MCF 10A (cell line): Measurements from ENCODE around the gene CNTN2. TPM values are rescaled to one million over a fixed set of nuclear protein-coding genes. Genes with fewer than 3 reads are reported as not detected.

ENCODE experiments used
- BruUV-seq: library from RNA; stranded (reverse); fragments of 400-500 nt; replicated peaks from 2 replicates; lab custom pipeline; 2021; lab: Mats Ljungman, UMichigan
- CTCF ChIA-PET: fragments of 300-600 bp; sonication (Branson Sonifier 250); formaldehyde crosslinking; extraction: SDS; loops from one replicate; lab custom pipeline; 2021; ENCODE audit warnings: antibody characterized with exemption, inconsistent platforms; lab: Yijun Ruan, JAX
- POLR2A ChIA-PET: fragments of 300-600, 350-650 bp; sonication (Branson Sonifier 250); formaldehyde crosslinking; extraction: SDS; loops from one replicate; lab custom pipeline; 2020; ENCODE audit warnings: antibody characterized with exemption, inconsistent platforms; lab: Yijun Ruan, JAX
- DNase-seq: peaks from one replicate; pipeline ENCODE4 v3.0.0-alpha.2; 2018; ENCODE audit not compliant: unreplicated experiment
- H3K27ac Mint-ChIP-seq: one replicate; pipeline ENCODE4 v1.8.0; 2022; ENCODE audit warnings: mild to moderate bottlenecking, low read depth, mixed read lengths; ENCODE audit not compliant: unreplicated experiment
- H3K27me3 Mint-ChIP-seq: one replicate; pipeline ENCODE4 v1.8.0; 2022; ENCODE audit warnings: mixed read lengths; ENCODE audit not compliant: insufficient read depth, unreplicated experiment
- H3K36me3 Mint-ChIP-seq: one replicate; pipeline ENCODE4 v1.8.0; 2022; ENCODE audit warnings: mild to moderate bottlenecking, moderate library complexity, mixed read lengths; ENCODE audit not compliant: insufficient read depth, unreplicated experiment
- H3K4me1 Mint-ChIP-seq: one replicate; pipeline ENCODE4 v1.8.0; 2022; ENCODE audit warnings: mixed read lengths; ENCODE audit not compliant: insufficient read depth, unreplicated experiment
- H3K4me3 Mint-ChIP-seq: one replicate; pipeline ENCODE4 v1.8.0; 2022; ENCODE audit warnings: mild to moderate bottlenecking, moderate library complexity, mixed read lengths; ENCODE audit not compliant: unreplicated experiment
- H3K9me3 Mint-ChIP-seq: one replicate; pipeline ENCODE4 v1.8.0; 2022; ENCODE audit warnings: mixed read lengths; ENCODE audit not compliant: unreplicated experiment
- intact Hi-C: fragments of 100-400 bp; cut with micrococcal nuclease; formaldehyde crosslinking; loops from 2 replicates; pipeline ENCODE4 v1.14.1; 2022
- total RNA-seq: library from RNA; stranded (reverse); gene quantifications from 2 replicates; pipeline ENCODE4 v1.2.3, GENCODE V29; 2022
- TF ChIP-seq, protein P1 (sequence below): fragments of 200-600 bp; IDR thresholded peaks from one replicate; pipeline ENCODE4 v1.8.0; 2022; ENCODE audit warnings: antibody characterized with exemption, mild to moderate bottlenecking; ENCODE audit not compliant: unreplicated experiment

Gene CNTN2
- total RNA-seq, 1 experiment from 2014 or later = 0.05 TPM

DNA sequence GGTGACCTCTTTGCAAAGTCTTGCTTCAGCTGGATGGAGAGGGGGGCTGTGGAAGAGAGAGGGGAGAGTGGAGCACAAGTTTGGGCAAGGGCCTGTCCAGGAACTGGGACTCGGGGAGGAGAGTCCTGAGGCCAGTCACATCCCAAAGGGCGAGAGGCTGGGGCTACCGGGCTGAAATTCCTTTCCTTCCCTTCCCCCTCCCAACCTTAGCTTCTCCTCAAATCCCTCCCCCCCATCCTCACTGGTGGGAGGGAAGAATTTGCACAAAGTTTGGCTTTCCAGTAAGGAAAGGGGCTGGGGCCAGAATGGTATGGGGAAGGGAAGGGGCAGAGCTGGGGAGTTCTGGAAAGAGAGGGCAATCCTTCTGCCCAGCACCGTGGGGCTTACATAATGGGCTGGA is 854 bp downstream of the CNTN2 start:
- no peak overlapping the region for H3K27ac Mint-ChIP-seq
- intact Hi-C loops = no loop called here
- no peaks in the 10 kb centered on the region for H3K4me1 Mint-ChIP-seq
- TF ChIP-seq, protein P1, sequence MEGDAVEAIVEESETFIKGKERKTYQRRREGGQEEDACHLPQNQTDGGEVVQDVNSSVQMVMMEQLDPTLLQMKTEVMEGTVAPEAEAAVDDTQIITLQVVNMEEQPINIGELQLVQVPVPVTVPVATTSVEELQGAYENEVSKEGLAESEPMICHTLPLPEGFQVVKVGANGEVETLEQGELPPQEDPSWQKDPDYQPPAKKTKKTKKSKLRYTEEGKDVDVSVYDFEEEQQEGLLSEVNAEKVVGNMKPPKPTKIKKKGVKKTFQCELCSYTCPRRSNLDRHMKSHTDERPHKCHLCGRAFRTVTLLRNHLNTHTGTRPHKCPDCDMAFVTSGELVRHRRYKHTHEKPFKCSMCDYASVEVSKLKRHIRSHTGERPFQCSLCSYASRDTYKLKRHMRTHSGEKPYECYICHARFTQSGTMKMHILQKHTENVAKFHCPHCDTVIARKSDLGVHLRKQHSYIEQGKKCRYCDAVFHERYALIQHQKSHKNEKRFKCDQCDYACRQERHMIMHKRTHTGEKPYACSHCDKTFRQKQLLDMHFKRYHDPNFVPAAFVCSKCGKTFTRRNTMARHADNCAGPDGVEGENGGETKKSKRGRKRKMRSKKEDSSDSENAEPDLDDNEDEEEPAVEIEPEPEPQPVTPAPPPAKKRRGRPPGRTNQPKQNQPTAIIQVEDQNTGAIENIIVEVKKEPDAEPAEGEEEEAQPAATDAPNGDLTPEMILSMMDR = no peak
- ChIA-PET CTCF (interaction anchor here (0.6 to 7.7 kb wide), 3 partner anchors 9 to 20 kb away, joined by 3 to 72 read pairs (median 3); no protein-coding TSS in a partner anchor), POLR2A (interaction anchor here (0.7 kb wide), 1 partner anchor 19 kb away, joined by 4 read pairs; no protein-coding TSS in a partner anchor)
- no TSS peak for BruUV-seq
- no peaks in the 10 kb centered on the region for H3K36me3 Mint-ChIP-seq
- H3K27me3 Mint-ChIP-seq = peaks cover 91% of the 10 kb centered on the region
- no peak overlapping the region for H3K4me3 Mint-ChIP-seq
- no peaks in the 10 kb centered on the region for H3K9me3 Mint-ChIP-seq
- no peak for DNase-seq

DNA sequence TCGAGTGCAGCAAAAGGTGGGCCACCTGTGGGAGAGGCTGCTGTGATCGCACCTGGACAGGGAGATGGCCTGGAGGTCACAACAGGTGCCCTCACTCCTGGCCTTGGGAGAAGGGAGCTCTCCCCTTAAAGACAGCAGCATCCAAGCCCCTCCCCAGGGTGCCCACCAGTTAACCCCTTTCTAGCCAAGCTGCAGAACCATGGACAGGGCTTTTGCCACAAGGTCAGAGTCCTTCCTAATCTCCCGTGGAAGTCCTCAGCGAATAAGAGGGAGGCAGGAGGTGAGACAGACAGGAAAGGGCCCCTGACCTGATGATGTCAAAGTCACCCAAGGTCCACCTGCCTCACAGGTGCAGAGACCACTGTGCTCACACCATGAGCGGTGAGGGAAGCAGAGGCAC is 1.7 kb downstream of the CNTN2 start:
- ChIA-PET POLR2A (no interaction called here), CTCF (interaction anchor here (1.0 kb wide), 1 partner anchor 17 kb away, joined by 4 read pairs; no protein-coding TSS in a partner anchor)
- BruUV-seq = no TSS peak
- H3K4me3 Mint-ChIP-seq = no peak overlapping the region
- H3K9me3 Mint-ChIP-seq = no peaks in the 10 kb centered on the region
- intact Hi-C loops = no loop called here
- no peak overlapping the region for H3K27ac Mint-ChIP-seq
- H3K27me3 Mint-ChIP-seq = peaks cover 100% of the 10 kb centered on the region
- DNase-seq = no peak
- H3K4me1 Mint-ChIP-seq = no peaks in the 10 kb centered on the region
- TF ChIP-seq, protein P1 = no peak
- H3K36me3 Mint-ChIP-seq = no peaks in the 10 kb centered on the region

DNA sequence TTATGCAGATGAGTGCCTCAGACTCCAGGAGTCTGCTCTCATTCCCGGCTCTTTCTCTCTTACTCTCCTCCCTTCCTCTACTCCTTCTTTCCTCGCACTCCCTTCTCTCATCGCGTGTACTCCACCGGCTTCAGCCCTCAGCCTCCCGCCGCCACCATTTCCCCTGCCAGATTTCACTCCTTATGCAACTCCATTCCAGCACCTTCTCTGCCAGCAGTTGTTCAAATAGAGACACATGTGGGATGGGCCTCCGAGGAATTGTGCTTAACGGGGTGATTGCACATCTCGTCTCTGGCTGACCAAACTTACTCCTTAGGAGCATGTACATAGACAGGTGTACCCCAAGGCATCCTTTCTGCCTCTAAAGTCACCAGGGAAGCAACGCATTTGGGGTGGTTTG is 2.1 kb downstream of the CNTN2 start:
- no peaks in the 10 kb centered on the region for H3K36me3 Mint-ChIP-seq
- ChIA-PET POLR2A (no interaction called here), CTCF (interaction anchor here (1.0 kb wide), 1 partner anchor 17 kb away, joined by 4 read pairs; no protein-coding TSS in a partner anchor)
- DNase-seq = no peak
- intact Hi-C loops = no loop called here
- peaks cover 100% of the 10 kb centered on the region for H3K27me3 Mint-ChIP-seq
- H3K9me3 Mint-ChIP-seq = no peaks in the 10 kb centered on the region
- TF ChIP-seq, protein P1 = no peak
- no peak overlapping the region for H3K4me3 Mint-ChIP-seq
- no peak overlapping the region for H3K27ac Mint-ChIP-seq
- no peaks in the 10 kb centered on the region for H3K4me1 Mint-ChIP-seq
- BruUV-seq = no TSS peak

DNA sequence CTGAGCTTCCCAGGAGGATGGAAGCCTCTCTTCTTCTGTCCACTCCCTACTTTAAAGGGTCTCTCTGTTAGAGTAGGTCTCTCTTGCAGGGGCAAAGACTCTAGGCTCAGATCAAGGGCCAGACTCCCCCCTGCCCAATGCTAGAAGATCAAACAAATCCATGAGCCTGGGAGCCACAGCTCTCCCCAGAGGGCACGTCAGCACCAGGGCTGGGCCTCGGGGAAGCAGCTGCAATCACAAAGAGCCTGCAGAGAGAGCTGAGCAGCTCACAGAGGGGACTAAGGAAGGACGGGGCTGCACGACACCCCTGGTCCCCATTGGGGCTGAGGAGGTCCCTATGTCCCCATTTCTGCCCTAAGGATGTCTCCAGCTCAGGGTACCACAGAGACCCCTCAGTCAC is 3.9 kb downstream of the CNTN2 start:
- Mint-ChIP-seq H3K4me3 (no peak overlapping the region), H3K4me1 (no peaks in the 10 kb centered on the region), H3K27me3 (peaks cover 100% of the 10 kb centered on the region), H3K9me3 (no peaks in the 10 kb centered on the region), H3K36me3 (no peaks in the 10 kb centered on the region), H3K27ac (no peak overlapping the region)
- intact Hi-C loops = no loop called here
- ChIA-PET CTCF (interaction anchor here (0.9 to 8.7 kb wide), 3 partner anchors 9 to 95 kb away, joined by 3 to 111 read pairs (median 5); no protein-coding TSS in a partner anchor), POLR2A (no interaction called here)
- TF ChIP-seq, protein P1 = no peak
- no peak for DNase-seq
- BruUV-seq = no TSS peak
